ENCODE results near the gene UBA6.

- TF ChIP-seq CTCF (IDR thresholded peaks at IDR 0.05) (no peak), POLR2A (IDR thresholded peaks at IDR 0.05) (no peak)
Measured at GRCh38 chr4:67634741-67635140, 66.2 kb downstream of the UBA6 start.

Data from breast epithelium (tissue), 3 donors.